Chondrocyte (in vitro differentiated cells): ENCODE data around the gene FAM13A. TPM values are rescaled to one million over a fixed set of nuclear protein-coding genes. Genes with fewer than 3 reads are reported as not detected.

Experiments
- DNase-seq: peaks from one replicate; pipeline ENCODE4 v3.0.0; 2021; ENCODE audit warnings: mixed read lengths, low spot score
- H3K27ac Mint-ChIP-seq: one replicate; pipeline ENCODE4 v1.8.0; 2021; ENCODE audit warnings: mild to moderate bottlenecking, moderate library complexity, mixed read lengths; ENCODE audit not compliant: unreplicated experiment
- H3K27me3 Mint-ChIP-seq: 2 replicates; pipeline ENCODE4 v1.8.0; 2021; ENCODE audit warnings: low read depth, mixed read lengths
- H3K36me3 Mint-ChIP-seq: 2 replicates; pipeline ENCODE4 v1.8.0; 2021; ENCODE audit warnings: low read depth, mixed read lengths
- H3K4me1 Mint-ChIP-seq: 2 replicates; pipeline ENCODE4 v1.8.0; 2021; ENCODE audit warnings: low read depth, mild to moderate bottlenecking, mixed read lengths
- H3K4me3 Mint-ChIP-seq: one replicate; pipeline ENCODE4 v1.8.0; 2021; ENCODE audit warnings: mild to moderate bottlenecking, moderate library complexity, mixed read lengths; ENCODE audit not compliant: unreplicated experiment
- H3K9me3 Mint-ChIP-seq: 2 replicates; pipeline ENCODE4 v1.8.0; 2021; ENCODE audit warnings: low read depth, mixed read lengths
- total RNA-seq: library from RNA; stranded (reverse); gene quantifications from 3 replicates; pipeline ENCODE4 v1.2.1, GENCODE V29; 2021
- TF ChIP-seq, protein P1 (sequence below): fragments of 200-600 bp; sonication (generic); IDR thresholded peaks from 2 replicates; pipeline ENCODE4 v1.5.0; 2021; ENCODE audit warnings: antibody characterized with exemption, mild to moderate bottlenecking, moderate library complexity

The FAM13A gene
- total RNA-seq, 1 donor from 2014 or later: 10.5 TPM

DNA sequence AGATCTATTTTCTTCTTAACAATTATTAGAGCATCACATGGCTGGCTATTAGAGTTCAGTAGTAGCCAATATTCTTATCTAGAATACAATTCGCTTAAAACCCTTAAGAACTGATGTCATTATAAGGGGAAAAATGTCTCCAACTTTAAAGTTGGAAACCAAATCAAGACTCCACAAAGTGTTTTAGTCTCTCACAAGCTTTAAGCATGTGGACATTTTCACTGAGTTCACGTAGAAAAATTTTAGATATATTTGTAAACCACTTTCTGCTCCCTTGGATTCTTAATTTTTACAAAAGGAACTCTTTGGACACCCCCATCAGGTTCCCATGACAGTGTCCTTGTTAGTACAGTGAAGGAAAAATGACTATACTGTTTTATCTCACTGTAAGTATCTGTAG lies 235.5 kb downstream of the FAM13A start:
- TF ChIP-seq, protein P1, sequence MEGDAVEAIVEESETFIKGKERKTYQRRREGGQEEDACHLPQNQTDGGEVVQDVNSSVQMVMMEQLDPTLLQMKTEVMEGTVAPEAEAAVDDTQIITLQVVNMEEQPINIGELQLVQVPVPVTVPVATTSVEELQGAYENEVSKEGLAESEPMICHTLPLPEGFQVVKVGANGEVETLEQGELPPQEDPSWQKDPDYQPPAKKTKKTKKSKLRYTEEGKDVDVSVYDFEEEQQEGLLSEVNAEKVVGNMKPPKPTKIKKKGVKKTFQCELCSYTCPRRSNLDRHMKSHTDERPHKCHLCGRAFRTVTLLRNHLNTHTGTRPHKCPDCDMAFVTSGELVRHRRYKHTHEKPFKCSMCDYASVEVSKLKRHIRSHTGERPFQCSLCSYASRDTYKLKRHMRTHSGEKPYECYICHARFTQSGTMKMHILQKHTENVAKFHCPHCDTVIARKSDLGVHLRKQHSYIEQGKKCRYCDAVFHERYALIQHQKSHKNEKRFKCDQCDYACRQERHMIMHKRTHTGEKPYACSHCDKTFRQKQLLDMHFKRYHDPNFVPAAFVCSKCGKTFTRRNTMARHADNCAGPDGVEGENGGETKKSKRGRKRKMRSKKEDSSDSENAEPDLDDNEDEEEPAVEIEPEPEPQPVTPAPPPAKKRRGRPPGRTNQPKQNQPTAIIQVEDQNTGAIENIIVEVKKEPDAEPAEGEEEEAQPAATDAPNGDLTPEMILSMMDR: no peak
- no peak for DNase-seq
- peaks cover 40% of the 10 kb centered on the region for H3K4me1 Mint-ChIP-seq
- no peaks in the 10 kb centered on the region for H3K36me3 Mint-ChIP-seq
- H3K9me3 Mint-ChIP-seq: no peaks in the 10 kb centered on the region
- H3K4me3 Mint-ChIP-seq: no peak overlapping the region
- no peak overlapping the region for H3K27ac Mint-ChIP-seq
- H3K27me3 Mint-ChIP-seq: no peaks in the 10 kb centered on the region

DNA sequence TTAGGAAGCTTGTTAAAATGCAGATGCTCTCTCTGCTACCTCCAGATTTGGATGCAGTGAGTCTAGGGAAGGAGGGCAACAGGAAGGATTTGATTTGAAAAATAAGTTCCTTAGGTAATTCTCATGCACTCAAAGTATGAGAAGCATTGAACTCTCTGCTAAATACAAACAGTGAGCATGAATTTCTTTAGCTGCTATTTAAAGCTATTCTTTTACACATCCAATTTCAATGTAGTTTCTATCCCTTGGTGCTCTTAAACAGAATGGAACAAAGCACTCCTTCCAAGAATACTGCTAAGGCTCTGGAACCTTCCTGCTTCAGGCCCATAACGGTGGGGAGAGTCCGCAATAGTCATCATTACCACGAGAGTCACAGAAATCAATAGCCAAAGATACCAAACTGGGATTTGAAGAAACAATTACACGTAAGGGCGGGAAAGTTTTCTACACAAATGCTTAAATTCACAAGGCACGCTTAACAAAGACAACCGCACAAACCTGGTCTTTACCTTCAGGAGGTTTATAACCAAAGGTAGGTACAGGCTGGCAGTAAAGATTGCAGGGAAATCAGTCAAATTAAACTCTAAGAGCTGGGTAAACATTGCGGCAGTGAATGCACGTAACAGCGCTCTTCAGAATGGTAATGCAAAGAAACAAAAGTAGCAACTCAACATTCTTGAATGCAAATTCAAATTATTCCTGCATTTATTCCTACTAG lies 236.1 kb downstream of the FAM13A start:
- Mint-ChIP-seq H3K4me1 (peaks cover 40% of the 10 kb centered on the region), H3K4me3 (no peak overlapping the region), H3K9me3 (no peaks in the 10 kb centered on the region), H3K36me3 (no peaks in the 10 kb centered on the region), H3K27me3 (no peaks in the 10 kb centered on the region), H3K27ac (no peak overlapping the region)
- DNase-seq: no peak
- TF ChIP-seq, protein P1: no peak

DNA sequence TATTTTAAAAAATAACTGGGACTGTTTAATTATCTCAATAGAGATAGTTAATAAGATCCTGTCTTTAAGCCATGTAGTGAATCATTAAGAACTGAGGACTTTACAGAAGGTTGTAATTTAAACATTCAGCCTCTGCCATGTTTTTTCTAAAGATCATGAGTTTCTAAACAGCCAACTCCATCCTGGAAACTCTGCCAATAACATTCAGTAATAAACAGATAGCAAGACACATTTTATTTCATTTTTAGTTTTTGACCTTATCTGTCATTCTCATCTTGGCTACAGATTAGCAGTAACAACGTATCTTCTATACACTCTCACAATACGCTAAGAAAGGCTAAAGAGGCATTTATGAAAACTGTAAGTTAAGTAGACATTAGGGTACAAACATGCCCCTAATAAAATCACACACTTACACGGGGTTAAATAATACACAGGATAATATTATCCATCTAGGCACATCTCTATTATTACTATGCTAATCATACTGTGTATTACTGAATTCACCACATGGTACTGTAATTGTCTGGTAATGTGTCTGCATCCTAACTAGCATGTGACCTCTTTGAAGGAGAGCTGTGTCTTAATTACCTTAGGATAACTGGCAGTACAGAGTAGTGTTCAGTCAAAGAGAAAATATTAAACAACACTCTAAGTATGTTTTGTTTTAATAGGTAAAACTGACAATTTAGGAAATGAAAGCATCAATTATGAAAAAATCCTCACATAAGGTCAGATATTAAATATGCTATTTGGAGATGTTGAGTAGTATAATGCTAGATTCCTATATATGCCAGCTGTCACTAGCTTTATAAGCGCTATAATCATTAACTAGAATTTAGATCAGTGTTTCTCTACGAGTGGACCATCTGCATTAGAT lies 236.9 kb downstream of the FAM13A start:
- TF ChIP-seq, protein P1: no peak
- no peaks in the 10 kb centered on the region for H3K36me3 Mint-ChIP-seq
- H3K4me1 Mint-ChIP-seq: peaks cover 40% of the 10 kb centered on the region
- H3K9me3 Mint-ChIP-seq: no peaks in the 10 kb centered on the region
- H3K27ac Mint-ChIP-seq: no peak overlapping the region
- DNase-seq: no peak
- H3K4me3 Mint-ChIP-seq: no peak overlapping the region
- H3K27me3 Mint-ChIP-seq: no peaks in the 10 kb centered on the region

DNA sequence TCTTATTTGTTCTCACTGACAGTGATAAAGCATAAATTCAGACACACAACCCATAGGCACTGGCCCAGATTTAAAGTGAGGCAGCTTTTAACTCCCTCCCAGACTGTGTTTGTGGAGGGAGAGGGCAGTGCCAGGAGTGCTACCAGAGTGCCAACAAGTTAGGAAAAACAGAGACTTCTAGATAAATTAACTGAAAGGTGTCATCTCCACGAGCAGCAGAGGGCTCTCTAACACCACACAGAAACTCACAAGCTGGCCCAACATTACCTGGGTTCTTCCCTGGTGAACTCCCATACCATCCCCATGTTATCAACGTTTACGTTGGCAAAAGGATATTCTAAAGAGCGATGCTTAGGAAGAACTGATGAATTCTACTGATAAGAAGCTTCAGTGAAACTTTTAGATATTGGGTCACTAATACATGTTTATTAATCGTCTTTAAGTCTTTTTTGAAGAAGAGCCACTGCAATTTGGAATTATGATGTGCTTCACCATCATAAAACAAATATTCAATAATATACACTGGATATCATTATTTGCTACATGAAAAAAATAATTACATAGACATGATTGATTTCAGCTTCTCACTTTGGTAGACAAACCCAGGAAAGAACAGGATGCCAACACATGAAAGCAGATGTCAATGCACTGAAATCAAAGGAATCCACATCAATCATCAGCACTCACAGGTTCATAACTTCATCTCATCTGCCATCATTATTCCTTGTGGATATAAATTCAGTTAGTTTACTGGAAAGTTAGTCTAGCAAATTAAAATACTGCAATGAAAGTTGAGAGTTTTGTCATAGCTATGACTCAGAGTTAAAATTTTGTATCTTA lies 238.1 kb downstream of the FAM13A start:
- Mint-ChIP-seq H3K4me3 (no peak overlapping the region), H3K27me3 (no peaks in the 10 kb centered on the region), H3K4me1 (peaks cover 40% of the 10 kb centered on the region), H3K36me3 (peaks cover 2% of the 10 kb centered on the region), H3K27ac (no peak overlapping the region), H3K9me3 (no peaks in the 10 kb centered on the region)
- no peak for DNase-seq
- TF ChIP-seq, protein P1: peak; percentile 85

DNA sequence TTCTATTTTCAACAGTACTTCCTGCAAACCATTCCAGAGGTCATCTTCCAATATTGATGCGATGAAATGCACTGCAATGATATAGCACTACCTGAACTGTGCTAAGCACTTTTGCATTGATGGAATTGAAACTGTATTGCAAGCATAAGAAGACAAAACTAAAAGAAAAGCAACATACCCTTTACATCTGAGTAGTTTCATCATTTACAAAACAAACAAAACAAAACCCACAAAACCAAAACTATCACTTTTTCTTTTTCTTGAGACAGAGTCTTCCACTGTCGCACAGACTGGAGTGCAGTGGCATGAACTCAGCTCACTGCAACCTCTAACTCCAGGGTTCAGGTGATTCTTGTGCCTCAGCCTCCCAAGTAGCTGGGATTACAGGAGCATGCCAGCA lies 239.2 kb downstream of the FAM13A start:
- Mint-ChIP-seq H3K4me1 (peaks cover 31% of the 10 kb centered on the region), H3K9me3 (no peaks in the 10 kb centered on the region), H3K36me3 (peaks cover 2% of the 10 kb centered on the region), H3K27ac (no peak overlapping the region), H3K27me3 (no peaks in the 10 kb centered on the region), H3K4me3 (no peak overlapping the region)
- TF ChIP-seq, protein P1: no peak
- DNase-seq: no peak
